NCI-H510A (cell line): ENCODE data around the gene LTA.

Experiments used
- DNase-seq: peaks from one replicate; lab custom pipeline; 2025; lab: John Stamatoyannopoulos, UW

LTA gene

GRCh38 chr6:31569861-31570536 lies 2.1 kb upstream of the LTA start:
- DNase-seq: no peak

- no peak for DNase-seq
Observed at GRCh38 chr6:31573239-31574105, 1.4 kb downstream of the LTA start.

DNA sequence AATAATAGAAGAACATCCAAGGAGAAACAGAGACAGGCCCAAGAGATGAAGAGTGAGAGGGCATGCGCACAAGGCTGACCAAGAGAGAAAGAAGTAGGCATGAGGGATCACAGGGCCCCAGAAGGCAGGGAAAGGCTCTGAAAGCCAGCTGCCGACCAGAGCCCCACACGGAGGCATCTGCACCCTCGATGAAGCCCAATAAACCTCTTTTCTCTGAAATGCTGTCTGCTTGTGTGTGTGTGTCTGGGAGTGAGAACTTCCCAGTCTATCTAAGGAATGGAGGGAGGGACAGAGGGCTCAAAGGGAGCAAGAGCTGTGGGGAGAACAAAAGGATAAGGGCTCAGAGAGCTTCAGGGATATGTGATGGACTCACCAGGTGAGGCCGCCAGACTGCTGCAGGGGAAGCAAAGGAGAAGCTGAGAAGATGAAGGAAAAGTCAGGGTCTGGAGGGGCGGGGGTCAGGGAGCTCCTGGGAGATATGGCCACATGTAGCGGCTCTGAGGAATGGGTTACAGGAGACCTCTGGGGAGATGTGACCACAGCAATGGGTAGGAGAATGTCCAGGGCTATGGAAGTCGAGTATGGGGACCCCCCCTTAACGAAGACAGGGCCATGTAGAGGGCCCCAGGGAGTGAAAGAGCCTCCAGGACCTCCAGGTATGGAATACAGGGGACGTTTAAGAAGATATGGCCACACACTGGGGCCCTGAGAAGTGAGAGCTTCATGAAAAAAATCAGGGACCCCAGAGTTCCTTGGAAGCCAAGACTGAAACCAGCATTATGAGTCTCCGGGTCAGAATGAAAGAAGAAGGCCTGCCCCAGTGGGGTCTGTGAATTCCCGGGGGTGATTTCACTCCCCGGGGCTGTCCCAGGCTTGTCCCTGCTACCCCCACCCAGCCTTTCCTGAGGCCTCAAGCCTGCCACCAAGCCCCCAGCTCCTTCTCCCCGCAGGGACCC lies 2.3 kb downstream of the LTA start:
- DNase-seq: no peak

- DNase-seq: no peak
Observed at GRCh38 chr6:31575335-31575901, 3.3 kb downstream of the LTA start, which contains the start of gene TNF. Gene TNF, plus strand, starts transcription at chr6:31575565. Its CDS starts 177 bp downstream, at chr6:31575742.

DNA sequence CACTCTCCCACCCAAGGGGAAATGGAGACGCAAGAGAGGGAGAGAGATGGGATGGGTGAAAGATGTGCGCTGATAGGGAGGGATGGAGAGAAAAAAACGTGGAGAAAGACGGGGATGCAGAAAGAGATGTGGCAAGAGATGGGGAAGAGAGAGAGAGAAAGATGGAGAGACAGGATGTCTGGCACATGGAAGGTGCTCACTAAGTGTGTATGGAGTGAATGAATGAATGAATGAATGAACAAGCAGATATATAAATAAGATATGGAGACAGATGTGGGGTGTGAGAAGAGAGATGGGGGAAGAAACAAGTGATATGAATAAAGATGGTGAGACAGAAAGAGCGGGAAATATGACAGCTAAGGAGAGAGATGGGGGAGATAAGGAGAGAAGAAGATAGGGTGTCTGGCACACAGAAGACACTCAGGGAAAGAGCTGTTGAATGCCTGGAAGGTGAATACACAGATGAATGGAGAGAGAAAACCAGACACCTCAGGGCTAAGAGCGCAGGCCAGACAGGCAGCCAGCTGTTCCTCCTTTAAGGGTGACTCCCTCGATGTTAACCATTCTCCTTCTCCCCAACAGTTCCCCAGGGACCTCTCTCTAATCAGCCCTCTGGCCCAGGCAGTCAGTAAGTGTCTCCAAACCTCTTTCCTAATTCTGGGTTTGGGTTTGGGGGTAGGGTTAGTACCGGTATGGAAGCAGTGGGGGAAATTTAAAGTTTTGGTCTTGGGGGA lies 4.0 kb downstream of the LTA start:
- DNase-seq: no peak

DNA sequence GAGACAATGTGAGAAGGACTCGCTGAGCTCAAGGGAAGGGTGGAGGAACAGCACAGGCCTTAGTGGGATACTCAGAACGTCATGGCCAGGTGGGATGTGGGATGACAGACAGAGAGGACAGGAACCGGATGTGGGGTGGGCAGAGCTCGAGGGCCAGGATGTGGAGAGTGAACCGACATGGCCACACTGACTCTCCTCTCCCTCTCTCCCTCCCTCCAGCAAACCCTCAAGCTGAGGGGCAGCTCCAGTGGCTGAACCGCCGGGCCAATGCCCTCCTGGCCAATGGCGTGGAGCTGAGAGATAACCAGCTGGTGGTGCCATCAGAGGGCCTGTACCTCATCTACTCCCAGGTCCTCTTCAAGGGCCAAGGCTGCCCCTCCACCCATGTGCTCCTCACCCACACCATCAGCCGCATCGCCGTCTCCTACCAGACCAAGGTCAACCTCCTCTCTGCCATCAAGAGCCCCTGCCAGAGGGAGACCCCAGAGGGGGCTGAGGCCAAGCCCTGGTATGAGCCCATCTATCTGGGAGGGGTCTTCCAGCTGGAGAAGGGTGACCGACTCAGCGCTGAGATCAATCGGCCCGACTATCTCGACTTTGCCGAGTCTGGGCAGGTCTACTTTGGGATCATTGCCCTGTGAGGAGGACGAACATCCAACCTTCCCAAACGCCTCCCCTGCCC lies 4.9 kb downstream of the LTA start:
- DNase-seq: no peak

DNA sequence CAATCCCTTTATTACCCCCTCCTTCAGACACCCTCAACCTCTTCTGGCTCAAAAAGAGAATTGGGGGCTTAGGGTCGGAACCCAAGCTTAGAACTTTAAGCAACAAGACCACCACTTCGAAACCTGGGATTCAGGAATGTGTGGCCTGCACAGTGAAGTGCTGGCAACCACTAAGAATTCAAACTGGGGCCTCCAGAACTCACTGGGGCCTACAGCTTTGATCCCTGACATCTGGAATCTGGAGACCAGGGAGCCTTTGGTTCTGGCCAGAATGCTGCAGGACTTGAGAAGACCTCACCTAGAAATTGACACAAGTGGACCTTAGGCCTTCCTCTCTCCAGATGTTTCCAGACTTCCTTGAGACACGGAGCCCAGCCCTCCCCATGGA lies 5.5 kb downstream of the LTA start:
- DNase-seq: no peak

DNA sequence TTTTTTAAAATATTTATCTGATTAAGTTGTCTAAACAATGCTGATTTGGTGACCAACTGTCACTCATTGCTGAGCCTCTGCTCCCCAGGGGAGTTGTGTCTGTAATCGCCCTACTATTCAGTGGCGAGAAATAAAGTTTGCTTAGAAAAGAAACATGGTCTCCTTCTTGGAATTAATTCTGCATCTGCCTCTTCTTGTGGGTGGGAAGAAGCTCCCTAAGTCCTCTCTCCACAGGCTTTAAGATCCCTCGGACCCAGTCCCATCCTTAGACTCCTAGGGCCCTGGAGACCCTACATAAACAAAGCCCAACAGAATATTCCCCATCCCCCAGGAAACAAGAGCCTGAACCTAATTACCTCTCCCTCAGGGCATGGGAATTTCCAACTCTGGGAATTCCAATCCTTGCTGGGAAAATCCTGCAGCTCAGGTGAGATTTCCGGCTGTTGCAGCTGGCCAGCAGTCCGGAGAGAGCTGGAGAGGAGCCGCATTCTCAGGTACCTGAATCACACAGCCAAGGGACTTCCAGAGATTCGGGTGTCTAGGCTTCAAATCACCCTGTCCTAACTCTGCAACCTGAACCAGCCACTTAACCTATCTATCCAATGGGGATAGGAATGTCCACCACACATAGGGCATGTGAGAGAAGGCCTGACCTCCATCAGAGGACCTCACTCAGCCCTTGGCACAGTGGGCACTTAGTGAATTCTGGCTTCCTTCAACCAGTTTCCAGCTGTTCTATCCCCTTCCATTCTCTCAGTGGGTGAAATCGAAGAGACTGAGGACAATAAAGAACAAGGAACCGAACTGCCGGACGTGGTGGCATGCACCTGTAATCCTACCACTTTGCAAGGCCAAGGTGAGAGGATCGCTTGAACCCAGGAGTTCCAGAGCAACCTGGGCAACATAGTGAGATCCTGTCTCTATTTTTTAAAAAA lies 6.4 kb downstream of the LTA start:
- no peak for DNase-seq

- DNase-seq: no peak
Observed at GRCh38 chr6:31579119-31579505, 7.0 kb downstream of the LTA start.

DNA sequence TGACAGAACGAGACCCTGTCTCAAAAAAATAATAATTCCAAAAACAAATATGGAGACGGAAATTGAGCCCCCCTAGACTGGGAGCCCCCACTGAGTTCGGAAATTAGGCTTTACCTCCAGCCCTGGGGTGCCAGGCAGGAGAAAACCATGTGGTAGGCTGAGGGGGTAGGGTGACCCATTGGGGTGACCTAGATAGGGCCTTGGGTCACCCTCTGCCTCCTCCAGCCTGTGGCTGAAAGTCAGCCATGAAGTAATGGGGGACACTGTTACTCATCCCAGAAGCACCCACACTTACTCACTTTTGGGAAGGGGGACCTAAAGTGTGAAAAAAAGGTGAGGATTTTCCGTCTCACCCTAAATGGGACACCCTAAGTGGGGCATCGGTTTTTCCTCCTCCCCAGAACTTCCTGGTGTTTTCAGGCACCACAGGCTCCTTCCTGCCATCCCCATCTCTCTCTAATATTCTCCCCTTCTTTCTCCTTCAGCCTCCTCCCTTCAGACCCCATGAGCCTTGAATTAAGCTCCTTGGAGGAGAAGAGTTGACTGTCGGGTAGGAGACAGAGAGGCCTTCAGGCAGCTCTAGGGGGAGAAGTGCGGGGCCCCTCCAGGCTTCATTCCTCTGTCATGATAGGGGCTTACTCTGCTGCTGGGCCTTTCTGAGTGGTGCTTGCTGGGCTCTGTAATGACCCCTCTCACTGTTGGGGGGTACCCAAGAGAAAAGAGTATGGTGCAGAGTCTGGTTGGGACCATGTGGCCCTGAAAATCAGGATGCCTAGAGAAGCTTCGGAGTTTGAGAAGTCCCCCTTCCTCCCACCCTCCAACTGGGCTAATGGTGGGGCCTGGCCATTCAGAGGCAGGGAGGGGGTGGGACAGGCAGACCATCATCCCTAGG lies 7.7 kb downstream of the LTA start:
- no peak for DNase-seq

DNA sequence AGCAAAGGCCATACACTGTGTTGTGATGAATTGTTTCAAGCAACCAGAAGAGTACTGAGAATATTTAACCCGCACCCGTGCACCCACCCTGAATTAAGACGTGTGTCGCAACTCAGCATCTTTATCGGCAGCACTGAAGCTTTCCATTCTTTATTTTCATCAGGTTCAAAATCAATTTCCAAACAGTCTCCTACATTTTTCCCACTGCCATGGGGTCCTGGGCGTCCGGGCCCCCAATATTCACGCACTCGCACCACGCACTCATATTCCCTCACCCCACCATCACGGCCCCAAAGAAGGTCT lies 8.3 kb downstream of the LTA start:
- no peak for DNase-seq

DNA sequence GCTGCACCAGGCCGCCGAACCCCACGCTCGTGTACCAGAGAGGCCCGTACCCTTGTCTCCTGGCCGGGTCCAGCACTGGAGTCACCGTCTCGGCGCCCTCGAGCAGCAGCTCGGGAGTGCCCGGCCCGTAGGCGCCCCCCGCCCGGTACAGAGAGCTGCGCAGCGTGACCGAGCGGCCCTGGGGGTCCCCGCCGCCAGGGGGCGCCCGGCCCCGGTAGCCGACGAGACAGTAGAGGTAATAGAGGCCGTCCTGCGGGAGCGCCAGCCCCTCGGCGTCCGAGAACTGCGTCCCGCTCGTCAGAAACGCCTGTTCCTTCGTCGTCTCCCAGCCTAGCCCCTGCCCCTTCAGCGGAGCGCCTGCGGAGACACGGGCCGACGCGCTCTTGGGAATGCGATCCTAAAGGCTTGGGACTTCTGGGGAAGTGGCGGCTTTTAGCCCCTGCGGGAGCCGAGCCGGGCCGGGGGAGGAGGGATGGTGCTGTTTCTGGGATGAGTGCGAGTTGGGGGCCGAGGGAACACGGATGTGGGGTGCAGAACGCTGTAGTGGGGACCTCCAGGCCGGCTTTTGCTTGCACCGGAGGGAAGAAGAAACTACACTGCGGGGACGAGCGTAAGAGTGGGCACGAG lies 8.8 kb downstream of the LTA start:
- peak; percentile 35 for DNase-seq

- DNase-seq: no peak
Observed at GRCh38 chr6:31581434-31582229, 9.5 kb downstream of the LTA start.

- DNase-seq: no peak
Observed at GRCh38 chr6:31582230-31582643, 10.1 kb downstream of the LTA start, which contains the start of gene LTB. Gene LTB, minus strand, starts transcription at chr6:31582424. Its CDS starts 7 bp downstream, at chr6:31582417.

DNA sequence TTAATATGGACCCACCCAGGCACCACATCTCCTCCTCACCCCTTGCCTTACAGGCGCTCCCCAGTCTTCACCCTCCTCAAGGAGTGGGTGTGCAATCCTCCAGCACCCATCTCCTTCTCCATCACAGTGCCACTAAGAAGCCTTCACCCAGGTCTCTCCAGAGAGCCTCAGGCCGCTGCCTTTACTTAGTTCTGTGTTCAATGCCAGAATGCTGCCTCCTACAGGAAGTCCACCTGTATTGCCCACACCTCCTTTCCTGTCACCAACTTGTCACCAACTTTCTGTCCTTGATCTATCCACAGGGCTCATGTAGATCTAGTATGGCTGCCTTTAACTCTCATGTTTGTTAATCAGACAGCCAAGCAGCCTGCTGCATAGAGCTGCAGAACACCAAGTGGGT lies 13.4 kb downstream of the LTA start:
- no peak for DNase-seq

- DNase-seq: no peak
Observed at GRCh38 chr6:31586008-31586407, 13.9 kb downstream of the LTA start, which contains the start of gene LST1. Gene LST1, plus strand, starts transcription at chr6:31586277. Its CDS starts 1,023 bp downstream, at chr6:31587300.
